ENCODE results near the gene PCDHA1.

- no peak for TF ChIP-seq POLR2A (IDR thresholded peaks at IDR 0.05)
- TF ChIP-seq, protein P1, sequence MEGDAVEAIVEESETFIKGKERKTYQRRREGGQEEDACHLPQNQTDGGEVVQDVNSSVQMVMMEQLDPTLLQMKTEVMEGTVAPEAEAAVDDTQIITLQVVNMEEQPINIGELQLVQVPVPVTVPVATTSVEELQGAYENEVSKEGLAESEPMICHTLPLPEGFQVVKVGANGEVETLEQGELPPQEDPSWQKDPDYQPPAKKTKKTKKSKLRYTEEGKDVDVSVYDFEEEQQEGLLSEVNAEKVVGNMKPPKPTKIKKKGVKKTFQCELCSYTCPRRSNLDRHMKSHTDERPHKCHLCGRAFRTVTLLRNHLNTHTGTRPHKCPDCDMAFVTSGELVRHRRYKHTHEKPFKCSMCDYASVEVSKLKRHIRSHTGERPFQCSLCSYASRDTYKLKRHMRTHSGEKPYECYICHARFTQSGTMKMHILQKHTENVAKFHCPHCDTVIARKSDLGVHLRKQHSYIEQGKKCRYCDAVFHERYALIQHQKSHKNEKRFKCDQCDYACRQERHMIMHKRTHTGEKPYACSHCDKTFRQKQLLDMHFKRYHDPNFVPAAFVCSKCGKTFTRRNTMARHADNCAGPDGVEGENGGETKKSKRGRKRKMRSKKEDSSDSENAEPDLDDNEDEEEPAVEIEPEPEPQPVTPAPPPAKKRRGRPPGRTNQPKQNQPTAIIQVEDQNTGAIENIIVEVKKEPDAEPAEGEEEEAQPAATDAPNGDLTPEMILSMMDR (IDR thresholded peaks at IDR 0.05), result no peak
Observed at GRCh38 chr5:140882591-140882899, 96.6 kb downstream of the PCDHA1 start.

All from lower leg skin (tissue), 3 donors.